NCI-H82 treated with DMSO at 0.1 percent for 48 hours (cell line): ENCODE data around the gene POLR2J.

Experiments used
- DNase-seq: peaks from one replicate; lab custom pipeline; 2025; ENCODE audit not compliant: unreplicated experiment; lab: John Stamatoyannopoulos, UW

The POLR2J gene

GRCh38 chr7:102444961-102445673, 33.6 kb downstream of the POLR2J start:
- no peak for DNase-seq

GRCh38 chr7:102439963-102440795, 38.5 kb downstream of the POLR2J start:
- DNase-seq, result no peak

- DNase-seq, result no peak
Measured at GRCh38 chr7:102436118-102436517, 42.6 kb downstream of the POLR2J start.

DNA sequence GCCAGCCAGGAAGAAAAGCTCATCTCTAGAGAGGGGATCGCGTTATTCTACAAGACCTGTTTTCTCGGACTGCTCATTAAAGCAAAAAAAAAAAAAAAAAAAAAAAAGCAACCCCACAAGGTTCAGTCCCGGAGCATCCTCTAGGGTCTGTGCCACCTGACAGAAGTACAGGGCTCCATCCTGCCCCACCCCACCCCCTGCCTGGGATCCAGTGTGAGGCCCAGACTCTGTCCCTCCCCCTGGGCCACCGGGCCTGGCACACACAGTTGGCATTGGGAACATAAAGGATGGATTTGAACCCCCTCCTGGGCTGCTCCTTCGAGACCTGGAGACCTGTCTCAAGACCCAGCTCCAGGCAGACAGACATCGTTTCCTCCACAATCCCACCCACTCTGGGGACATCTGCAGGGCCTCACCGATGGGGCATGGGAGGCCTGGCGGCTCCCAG, 44.7 kb downstream of the POLR2J start:
- no peak for DNase-seq

DNA sequence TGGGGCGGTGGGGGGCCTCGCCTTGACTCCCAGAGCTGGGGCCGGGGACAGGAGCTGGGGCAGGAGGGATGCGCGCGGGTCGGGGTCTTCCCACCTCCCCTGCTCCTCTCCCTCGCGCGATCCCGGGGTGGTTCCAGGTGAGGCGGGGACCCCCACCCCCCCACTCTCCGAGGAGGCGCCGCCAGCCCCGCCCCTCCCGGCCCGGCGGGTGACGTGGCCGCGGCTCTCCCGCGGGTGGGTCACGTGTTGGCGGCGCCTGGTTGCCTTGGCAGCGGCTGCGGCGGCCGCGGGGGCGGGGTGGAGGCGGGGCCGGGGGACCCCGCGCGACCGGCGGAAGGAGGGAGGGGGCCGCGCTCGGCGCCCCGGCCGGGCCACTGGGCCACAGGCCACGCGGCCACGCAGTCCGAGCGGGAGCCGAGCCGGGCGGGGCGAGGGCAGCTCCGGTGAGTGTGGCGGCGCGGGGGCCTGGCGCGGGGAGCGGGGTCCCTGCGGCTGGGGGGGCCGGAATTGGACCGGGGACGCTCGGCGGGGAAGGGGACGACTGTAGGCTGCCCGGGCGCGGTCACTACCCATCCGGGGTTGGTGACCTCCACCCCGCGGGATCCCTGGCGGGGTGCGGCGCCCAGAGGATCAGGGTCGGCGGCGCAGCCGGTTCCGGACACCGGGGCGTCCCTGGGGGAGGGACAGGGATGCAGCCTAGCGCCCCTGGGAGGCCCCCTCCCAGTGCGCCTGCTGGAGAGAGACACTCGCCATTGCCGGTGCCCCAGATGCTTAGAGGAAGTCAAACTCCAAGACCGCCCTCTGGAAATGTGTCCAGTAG, 45.3 kb downstream of the POLR2J start, which contains the start of gene ORAI2:
Gene ORAI2, plus strand, starts transcription at position 357 of the 820 bp plus-strand sequence. CDS start 5,382 bp downstream, outside the sequence.
- DNase-seq, result no peak

DNA sequence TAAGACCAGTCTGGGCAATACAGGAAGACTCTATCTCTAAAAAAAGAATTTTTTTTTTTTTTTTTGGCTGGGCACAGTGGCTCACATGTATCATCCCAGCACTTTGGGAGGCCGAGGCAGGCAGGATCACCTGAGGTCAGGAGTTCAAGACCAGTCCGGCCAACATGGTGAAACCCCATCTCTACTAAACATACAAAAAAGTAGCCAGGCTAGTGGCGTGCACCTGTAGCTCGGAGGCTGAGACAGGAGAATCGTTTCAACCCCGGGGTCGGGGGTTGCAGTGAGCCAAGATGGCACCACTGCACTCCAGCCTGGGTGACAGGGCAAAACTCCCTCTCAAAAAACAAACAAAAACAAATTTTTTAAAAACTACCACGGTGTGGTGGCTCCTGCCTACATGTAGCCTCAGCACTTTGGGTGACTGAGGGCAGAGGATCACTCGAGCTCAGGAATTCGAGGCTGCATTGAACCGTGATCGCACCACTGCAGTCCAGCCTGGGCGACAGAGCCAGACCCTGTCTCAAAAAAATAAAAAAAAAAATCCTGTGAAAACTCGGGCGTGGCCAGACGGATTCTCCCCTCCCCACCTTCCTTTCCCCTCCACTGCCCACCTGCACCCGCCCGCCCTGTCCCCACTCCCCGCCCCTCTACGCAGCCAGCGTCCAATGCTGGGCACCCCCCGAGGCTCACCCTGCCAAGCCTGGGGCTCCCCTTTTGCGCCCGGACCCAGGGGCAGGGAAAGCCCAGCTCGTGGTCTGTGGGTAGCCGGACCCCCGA, 46.1 kb downstream of the POLR2J start:
- no peak for DNase-seq

- no peak for DNase-seq
Measured at GRCh38 chr7:102431617-102432298, 47.0 kb downstream of the POLR2J start.

DNA sequence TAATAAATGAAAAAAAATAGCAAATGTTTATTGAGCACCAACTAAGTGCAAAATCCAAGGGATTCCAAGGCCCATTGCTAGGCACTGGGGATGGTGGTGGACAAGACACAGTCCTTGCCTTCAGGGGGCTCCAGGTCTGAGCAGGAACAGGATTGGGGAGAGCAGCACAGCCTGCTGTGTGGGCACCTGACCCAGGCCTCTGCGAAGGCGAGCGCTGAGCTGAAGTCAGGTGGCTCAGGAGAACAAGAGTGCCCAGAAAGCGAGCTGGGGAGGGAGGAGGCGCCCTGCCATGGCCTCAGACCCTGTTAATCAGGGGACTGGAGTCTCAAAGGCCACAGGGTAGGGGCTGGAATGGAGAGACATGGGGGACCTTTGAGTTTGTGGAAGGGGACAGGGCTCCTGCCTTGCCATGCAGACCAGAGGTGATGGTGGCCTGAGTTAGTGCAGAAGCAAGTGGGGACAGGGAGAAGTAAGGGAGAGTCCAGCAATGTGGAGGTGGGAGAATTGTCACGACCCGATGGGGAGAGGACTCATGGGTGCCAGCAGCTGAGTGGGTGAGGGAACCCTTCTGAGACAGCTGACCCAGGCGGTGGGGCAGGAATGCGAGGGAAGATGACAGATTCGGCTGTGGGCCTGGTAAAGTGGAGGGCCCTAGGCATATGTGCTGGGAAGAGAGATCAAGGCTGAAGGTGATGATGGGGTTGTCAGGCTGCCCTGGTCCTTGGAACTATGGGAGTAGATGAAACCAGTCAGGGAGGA, 49.4 kb downstream of the POLR2J start:
- no peak for DNase-seq

DNA sequence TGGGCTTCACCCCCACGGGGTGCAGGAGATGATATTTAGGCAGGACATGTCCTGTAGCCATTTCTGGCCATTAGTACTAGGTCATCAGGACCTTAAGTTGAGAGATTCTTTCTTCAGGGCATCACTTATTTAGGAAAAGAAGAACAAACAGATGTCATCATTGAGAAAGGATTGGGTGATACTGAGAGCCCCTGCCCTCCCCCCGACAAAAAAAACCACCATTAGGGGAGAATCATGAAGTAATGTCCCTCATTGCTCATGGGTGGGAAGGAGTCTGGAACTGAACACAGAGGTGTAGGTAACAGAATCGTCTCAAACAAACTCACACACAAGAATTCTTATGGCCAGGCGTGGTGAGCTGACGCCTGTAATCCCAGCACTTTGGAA, 51.7 kb downstream of the POLR2J start:
- no peak for DNase-seq

GRCh38 chr7:102426268-102427018, 52.3 kb downstream of the POLR2J start:
- DNase-seq, result no peak

DNA sequence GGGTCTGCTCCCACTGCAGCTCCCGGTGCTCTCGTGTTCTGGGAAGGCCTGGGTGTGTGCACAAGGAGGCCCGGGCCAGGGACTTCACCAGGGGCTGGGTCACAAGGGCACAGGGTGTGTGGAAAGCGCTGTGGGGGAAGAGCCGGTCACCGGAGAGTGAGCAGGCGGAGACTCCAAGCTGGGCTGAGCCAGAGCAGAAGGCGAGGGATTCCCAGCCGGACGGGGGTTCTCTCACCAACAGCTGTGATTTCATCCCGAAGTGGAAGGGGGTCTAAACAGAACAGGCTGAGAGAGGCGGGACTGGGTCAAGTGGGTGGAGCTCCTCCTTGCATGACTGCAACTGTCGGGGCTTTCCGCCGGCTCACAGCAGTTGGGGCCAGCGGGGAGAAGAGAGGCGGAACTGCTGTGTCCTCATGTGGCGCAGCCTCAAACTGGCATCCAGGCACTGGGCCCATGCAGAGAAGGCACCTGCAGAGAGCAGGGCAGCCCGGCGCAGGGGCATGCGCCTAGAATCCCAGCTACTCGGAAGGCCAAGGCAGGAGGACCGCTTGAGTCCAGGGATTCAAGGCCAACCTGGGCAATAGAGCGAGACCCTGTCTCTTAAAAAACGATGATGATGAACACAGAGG, 53.0 kb downstream of the POLR2J start:
- DNase-seq, result peak; percentile 39

DNA sequence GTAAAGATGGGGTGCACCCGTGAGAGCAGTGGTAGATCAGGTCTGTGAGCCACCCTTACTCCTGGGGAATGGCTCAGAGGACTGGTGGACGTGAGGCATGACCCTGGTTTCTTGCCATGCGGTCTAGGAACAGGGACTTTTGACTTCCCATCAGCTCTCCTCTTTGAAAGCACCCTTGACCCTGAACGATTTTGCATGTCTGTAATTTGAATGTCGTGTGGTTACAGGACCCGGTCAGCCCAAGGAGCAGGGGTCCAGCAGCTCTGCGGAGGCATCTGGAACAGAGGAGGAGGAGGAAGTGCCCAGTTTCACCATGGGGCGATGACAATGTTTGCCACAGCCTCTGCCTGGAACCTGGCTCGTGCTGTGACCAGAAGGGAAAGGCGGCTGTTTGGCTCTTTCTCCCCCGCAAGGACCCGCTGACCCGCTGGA, 53.9 kb downstream of the POLR2J start:
- no peak for DNase-seq

GRCh38 chr7:102424129-102424551, 54.6 kb downstream of the POLR2J start:
- DNase-seq, result peak; percentile 19
